ENCODE data around the gene CFAP68. TPM values are rescaled to one million over a fixed set of nuclear protein-coding genes. Genes with fewer than 3 reads are reported as not detected.

Gene CFAP68
- total and polyA plus RNA-seq, 2 of the 8 experiments (the other 6 are each of a cell fraction or from before 2014, with no cell fraction given) = 21.4 to 43.1 TPM

GRCh38 chr11:111913031-111913861 lies 33.9 kb downstream of the CFAP68 start (continued):
- TF ChIP-seq EP300 (IDR thresholded peaks at IDR 0.05; ENCODE audit: borderline replicate concordance in 1 of 2, low read depth in 2 of 2, low read length in 2 of 2) = no peak
- no peak for TF ChIP-seq SP2 (IDR thresholded peaks at IDR 0.05; ENCODE audit: low read length)
- TF ChIP-seq BRCA1 (IDR thresholded peaks at IDR 0.05; ENCODE audit: low read depth, low read length) = no peak
- no peak for TF ChIP-seq GTF2F1 (IDR thresholded peaks at IDR 0.05; ENCODE audit: borderline replicate concordance, low read depth, low read length)
- TF ChIP-seq SIRT6 (IDR thresholded peaks at IDR 0.05; ENCODE audit: low read length) = no peak
- no peak for TF ChIP-seq PHF8 (conservative IDR thresholded peaks at IDR 0.05; ENCODE audit: low read depth, low read length)
- TF ChIP-seq TEAD4 (IDR thresholded peaks at IDR 0.05; ENCODE audit: low read depth, low read length) = no peak
- TF ChIP-seq POU5F1 (IDR thresholded peaks at IDR 0.05; ENCODE audit: low read depth, low read length) = no peak
- no peak for TF ChIP-seq HDAC6 (IDR thresholded peaks at IDR 0.05; ENCODE audit: low read depth, low read length)
- no peak for TF ChIP-seq MAX (IDR thresholded peaks at IDR 0.05)
